HepG2 (cell line): ENCODE measurements around the gene IRF3. TPM values are rescaled to one million over a fixed set of nuclear protein-coding genes. Genes with fewer than 3 reads are reported as not detected.

ENCODE experiments used
- ARID4A ChIP-seq: sonication (generic); formaldehyde crosslinking; IDR thresholded peaks from 2 replicates; pipeline ENCODE4 v1.5.0; 2020; ENCODE audit warnings: mild to moderate bottlenecking, missing genetic modification reagents, borderline replicate concordance
- ATAD3A ChIP-seq: sonication (generic); formaldehyde crosslinking; IDR thresholded peaks from 2 replicates; pipeline ENCODE4 v1.4.0; 2020; ENCODE audit warnings: missing genetic modification reagents
- HNRNPH1 ChIP-seq: fragments of 200-400 bp; formaldehyde crosslinking; optimal IDR thresholded peaks from 2 replicates; pipeline ENCODE3; 2017; ENCODE audit warnings: mild to moderate bottlenecking, low read depth, low read length
- NONO ChIP-seq, 2 experiments: fragments of 450-650 bp in 1 of 2; sonication (generic) in 1 of 2; formaldehyde crosslinking in 1 of 2; IDR thresholded peaks in 1 of 2; conservative IDR thresholded peaks in 1 of 2; 2 replicates each; pipeline versions ENCODE4 v1.6.1 to v1.8.0; 2017 to 2022; ENCODE audit warnings: mild to moderate bottlenecking in 1 of 2, missing genetic modification reagents in 1 of 2, moderate library complexity in 1 of 2
- SMAD9 ChIP-seq: sonication (generic); formaldehyde crosslinking; IDR thresholded peaks from 2 replicates; pipeline ENCODE4 v1.5.1; 2020; ENCODE audit warnings: mild to moderate bottlenecking, missing genetic modification reagents
- TCF7L2 ChIP-seq: IDR thresholded peaks from 2 replicates; pipeline ENCODE4 v1.6.1; 2011; ENCODE audit warnings: mild to moderate bottlenecking, low read depth, low read length, moderate library complexity
- ZBTB40 ChIP-seq, 2 experiments: fragments of 450-650 bp in 1 of 2; sonication (generic) in 1 of 2; formaldehyde crosslinking in 1 of 2; IDR thresholded peaks; 2 replicates each; pipeline versions ENCODE4 v1.6.1 to v1.8.0; 2016 to 2022; ENCODE audit warnings: antibody characterized with exemption in 1 of 2, mild to moderate bottlenecking in 1 of 2, missing genetic modification reagents in 1 of 2
- ZNF367 ChIP-seq: sonication (generic); formaldehyde crosslinking; IDR thresholded peaks from 2 replicates; pipeline ENCODE4 v1.4.0; 2020; ENCODE audit warnings: missing genetic modification reagents, borderline replicate concordance
- polyA plus RNA-seq, 8 experiments: library from polyadenylated mRNA; depleted of rRNA in 3 of 8; stranded (reverse) in 7 of 8; unstranded in 1 of 8; fragments of >200 nt; fragmentation: Illumina TruSeq in 4 of 8; extraction: Trizol in 4 of 8; gene quantifications; 2 replicates each; pipeline versions ENCODE4 v1.2.1 to v1.2.3, GENCODE V29; 2011 to 2016; ENCODE audit warnings: low read depth in 4 of 8, missing spikeins in 1 of 8, mixed read lengths in 1 of 8; ENCODE audit not compliant: insufficient read depth in 1 of 8
- total RNA-seq, 5 experiments: library from RNA; depleted of rRNA; stranded (reverse); fragments of >200 nt; fragmentation: Illumina TruSeq; extraction: Trizol; gene quantifications; 2 replicates each; pipeline ENCODE4 v1.2.3, GENCODE V29; 2016; ENCODE audit warnings: low read depth in 1 of 5
- TF ChIP-seq, protein P1 (sequence below): sonication (generic); IDR thresholded peaks from 2 replicates; pipeline ENCODE4 v1.6.1; 2016; ENCODE audit warnings: low read depth, borderline replicate concordance

The IRF3 gene
- total and polyA plus RNA-seq, 2 of the 13 experiments (the other 11 are each of a cell fraction or from before 2014, with no cell fraction given) = 61.9 to 65.5 TPM

DNA sequence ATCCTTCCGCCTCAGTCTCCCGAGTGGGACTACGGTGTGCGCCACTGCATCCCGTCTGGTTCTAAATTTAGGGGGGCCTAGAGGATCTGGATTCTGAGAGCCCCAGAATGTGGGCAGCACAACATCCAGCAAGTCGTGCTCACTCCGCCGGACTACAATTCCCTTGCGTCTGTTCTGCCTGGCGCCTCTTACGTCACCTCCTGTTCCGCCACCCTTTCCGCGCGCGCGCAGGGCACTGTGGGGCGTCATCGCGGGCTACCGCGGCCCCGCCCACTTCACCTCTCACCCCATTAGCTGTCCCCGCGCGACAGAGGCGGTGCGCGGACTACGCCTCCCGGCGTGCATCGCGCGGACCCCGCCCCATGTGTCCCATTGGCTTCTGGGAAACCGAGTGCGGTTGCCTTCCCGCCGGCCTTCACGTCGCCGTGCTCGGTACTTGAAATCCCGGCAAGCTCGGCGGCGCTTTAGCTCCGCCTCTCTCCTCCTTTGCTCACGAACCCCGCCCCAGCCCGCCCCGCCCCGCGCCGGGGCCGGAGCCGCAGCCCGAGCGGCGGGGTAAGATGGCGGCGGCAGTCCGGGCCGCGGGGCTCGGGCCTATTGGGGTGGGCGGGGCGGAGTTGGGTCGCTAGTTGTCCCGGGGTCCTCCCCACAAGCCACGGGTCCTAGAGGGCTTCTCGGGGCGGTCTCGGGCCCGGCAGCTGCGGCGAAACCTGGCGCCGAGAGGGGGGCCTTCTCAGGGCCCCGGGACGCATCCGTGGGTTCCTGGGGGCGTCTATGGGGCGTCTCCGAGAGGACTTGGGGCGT lies 23.8 kb downstream of the IRF3 start, which contains the start of gene SCAF1 (continued):
- no peak for TF ChIP-seq ZBTB40 (IDR thresholded peaks at IDR 0.05)
- TF ChIP-seq ZBTB40 (CRISPR knock-in tag; IDR thresholded peaks at IDR 0.05) = peak; percentile 79; the same call in 1 of the 2 replicates
- no peak for TF ChIP-seq ATAD3A
- no peak for TF ChIP-seq HNRNPH1
- no peak for TF ChIP-seq ZNF367
- TF ChIP-seq, protein P1, sequence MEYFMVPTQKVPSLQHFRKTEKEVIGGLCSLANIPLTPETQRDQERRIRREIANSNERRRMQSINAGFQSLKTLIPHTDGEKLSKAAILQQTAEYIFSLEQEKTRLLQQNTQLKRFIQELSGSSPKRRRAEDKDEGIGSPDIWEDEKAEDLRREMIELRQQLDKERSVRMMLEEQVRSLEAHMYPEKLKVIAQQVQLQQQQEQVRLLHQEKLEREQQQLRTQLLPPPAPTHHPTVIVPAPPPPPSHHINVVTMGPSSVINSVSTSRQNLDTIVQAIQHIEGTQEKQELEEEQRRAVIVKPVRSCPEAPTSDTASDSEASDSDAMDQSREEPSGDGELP = peak; percentile 51; the same call in 1 of the 2 replicates
- TF ChIP-seq ARID4A (CRISPR knock-in tag) = peak; percentile 80; the same call in 1 of the 2 replicates
- no peak for TF ChIP-seq TCF7L2
- TF ChIP-seq SMAD9 = no peak
- no peak for TF ChIP-seq NONO (IDR thresholded peaks at IDR 0.05)
- TF ChIP-seq NONO (CRISPR knock-in tag; conservative IDR thresholded peaks at IDR 0.05) = peak; percentile 92
